ENCODE measurements around the gene LSM11.

LSM11 gene

GRCh38 chr5:157745041-157745456 is 1.5 kb downstream of the LSM11 start:
- Mint-ChIP-seq H3K4me1 (peaks cover 24% of the 10 kb centered on the region), H3K36me3 (no peaks in the 10 kb centered on the region), H3K4me3 (peak overlapping the region; percentile 82), H3K9me3 (no peaks in the 10 kb centered on the region), H3K27me3 (no peaks in the 10 kb centered on the region), H3K27ac (no peak overlapping the region)
- no peak for DNase-seq (ENCODE audit: low spot score in 2 of 2)
- ATAC-seq (ENCODE audit: low read depth): no peak

DNA sequence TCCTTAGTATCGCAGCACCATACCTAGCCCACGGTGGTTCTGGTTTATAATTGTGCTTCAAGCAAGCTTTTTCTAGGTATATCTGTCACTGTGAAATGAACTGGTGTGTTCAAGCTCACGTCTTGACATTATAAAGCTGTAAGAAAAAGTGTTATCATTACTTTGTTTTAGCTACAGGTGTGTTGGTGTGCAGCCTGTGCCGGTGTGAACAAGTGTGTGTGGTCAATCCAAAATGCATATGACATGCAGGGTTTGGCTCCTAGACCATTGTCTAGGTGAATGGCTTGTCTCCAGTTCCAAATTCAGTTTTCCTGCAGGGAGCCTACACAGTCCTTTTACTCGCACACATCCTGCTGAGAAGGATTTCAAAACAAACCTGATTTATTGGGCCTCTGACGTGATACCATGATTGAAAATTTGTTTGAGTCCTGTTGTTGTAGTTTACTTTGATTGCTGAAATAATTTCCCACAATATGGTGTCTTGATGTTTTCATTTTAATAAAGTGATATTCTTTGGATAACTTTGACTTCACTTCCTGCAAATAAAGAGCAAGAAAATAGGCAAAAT is 3.7 kb downstream of the LSM11 start:
- Mint-ChIP-seq H3K4me1 (peaks cover 24% of the 10 kb centered on the region), H3K27me3 (no peaks in the 10 kb centered on the region), H3K4me3 (no peak overlapping the region), H3K9me3 (no peaks in the 10 kb centered on the region), H3K36me3 (peaks cover under 1% of the 10 kb centered on the region), H3K27ac (no peak overlapping the region)
- DNase-seq (ENCODE audit: low spot score in 2 of 2): no peak
- ATAC-seq (ENCODE audit: low read depth): no peak

DNA sequence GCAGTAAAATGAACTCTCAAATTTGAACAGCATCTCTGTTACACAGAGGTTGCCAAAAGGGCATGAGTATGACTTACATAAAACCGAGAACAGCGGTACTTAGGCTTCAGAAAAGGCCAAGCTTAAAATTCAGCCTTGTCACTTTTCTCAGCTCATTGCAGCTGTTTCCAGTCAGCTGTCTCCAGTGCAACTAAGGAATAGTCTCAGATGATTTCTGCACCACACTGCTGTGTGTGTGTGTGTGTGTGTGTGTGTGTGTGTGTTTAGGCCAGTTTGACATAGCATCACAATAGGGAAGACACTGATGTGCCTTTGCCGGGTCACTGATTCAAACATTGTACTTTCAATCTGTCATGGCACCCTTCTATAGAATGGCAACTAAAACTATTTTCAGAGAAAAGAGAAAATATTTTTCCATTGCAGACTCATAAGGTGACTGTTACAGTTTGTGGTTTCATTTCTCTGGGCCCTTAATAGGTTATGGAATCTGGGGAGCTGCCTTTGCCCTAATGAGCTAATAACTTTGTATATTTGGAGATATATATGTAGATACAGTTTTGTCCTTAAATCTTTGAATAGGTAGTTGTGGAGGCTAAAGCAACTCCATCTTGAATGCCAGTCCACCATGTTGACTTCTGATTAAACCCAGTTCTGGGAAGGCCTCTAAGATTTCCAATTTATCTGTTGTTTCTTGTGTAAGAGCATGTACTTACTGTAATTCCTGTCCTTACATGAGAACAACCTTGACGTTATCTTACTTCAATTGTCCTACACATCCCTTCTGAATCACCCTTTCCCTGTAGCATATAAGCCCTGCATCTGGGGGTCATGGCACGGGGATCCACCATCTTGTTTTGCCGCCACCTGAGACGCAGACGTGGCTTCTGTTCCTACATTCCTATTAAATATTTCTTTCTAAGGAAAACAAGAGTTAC is 4.5 kb downstream of the LSM11 start:
- Mint-ChIP-seq H3K27ac (no peak overlapping the region), H3K4me3 (no peak overlapping the region), H3K9me3 (no peaks in the 10 kb centered on the region), H3K27me3 (no peaks in the 10 kb centered on the region), H3K4me1 (peaks cover 22% of the 10 kb centered on the region), H3K36me3 (peaks cover 6% of the 10 kb centered on the region)
- ATAC-seq (ENCODE audit: low read depth): no peak
- DNase-seq (ENCODE audit: low spot score in 2 of 2): no peak

DNA sequence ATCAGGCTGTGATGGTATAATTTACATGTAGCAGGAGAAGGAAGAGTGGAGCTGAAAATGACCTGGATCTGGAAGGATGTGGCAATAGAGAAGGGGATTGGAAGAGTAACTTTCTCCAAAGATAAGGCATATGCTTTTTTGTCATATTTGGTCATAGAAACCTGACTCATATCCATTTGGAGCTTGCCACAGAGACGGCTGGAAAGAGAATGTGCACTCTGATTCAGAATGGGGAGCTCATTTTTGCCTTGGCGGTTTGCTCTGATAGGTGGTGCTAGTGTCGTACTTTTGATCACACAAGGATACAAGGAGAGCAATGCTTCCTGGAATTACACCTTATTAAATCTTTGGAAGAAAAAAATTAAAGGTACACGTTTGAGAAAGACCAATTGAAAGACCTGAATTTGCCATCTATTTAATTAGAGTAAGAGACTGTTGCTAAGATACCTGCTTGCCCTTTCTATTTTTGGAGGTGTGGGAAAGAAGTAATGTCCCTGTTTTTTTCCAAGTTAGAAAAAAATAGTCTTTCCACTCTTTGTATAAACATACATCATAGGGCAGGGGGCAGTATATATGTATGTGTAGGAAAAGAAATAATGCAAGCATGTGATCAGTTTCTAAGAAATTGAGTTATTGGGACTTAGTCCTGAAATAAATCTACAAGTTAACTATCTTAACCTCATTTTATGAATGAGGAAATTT is 5.4 kb downstream of the LSM11 start:
- Mint-ChIP-seq H3K9me3 (no peaks in the 10 kb centered on the region), H3K4me3 (no peak overlapping the region), H3K36me3 (peaks cover 6% of the 10 kb centered on the region), H3K27me3 (no peaks in the 10 kb centered on the region), H3K4me1 (peaks cover 19% of the 10 kb centered on the region), H3K27ac (no peak overlapping the region)
- DNase-seq (ENCODE audit: low spot score in 2 of 2): no peak
- ATAC-seq (ENCODE audit: low read depth): no peak

- H3K4me1 Mint-ChIP-seq: peaks cover 16% of the 10 kb centered on the region
- no peaks in the 10 kb centered on the region for H3K27me3 Mint-ChIP-seq
- H3K4me3 Mint-ChIP-seq: no peak overlapping the region
- H3K27ac Mint-ChIP-seq: no peak overlapping the region
- H3K9me3 Mint-ChIP-seq: no peaks in the 10 kb centered on the region
- ATAC-seq (ENCODE audit: low read depth): no peak
- peaks cover 8% of the 10 kb centered on the region for H3K36me3 Mint-ChIP-seq
- no peak for DNase-seq (ENCODE audit: low spot score in 2 of 2)
Measured at GRCh38 chr5:157749462-157749799, 5.9 kb downstream of the LSM11 start.

DNA sequence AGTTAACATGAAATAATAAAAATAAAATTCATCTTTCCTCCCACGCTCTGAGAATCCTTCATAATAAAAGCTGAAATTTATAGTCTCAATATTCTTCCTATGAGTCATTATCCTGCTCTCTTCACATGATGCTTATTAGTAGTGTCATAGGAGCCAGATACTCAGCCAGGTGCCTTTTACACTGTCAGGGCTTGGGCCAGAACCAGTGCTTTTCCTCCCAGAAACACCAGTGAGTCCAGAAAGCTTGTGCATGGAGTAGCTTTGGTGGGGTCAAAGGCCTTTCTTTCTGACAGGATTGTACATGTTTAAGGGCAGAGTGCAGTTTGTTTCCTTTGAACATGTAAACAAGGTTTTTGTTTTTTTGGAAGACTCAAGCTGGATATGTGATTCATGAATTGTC is 6.8 kb downstream of the LSM11 start:
- no peak overlapping the region for H3K4me3 Mint-ChIP-seq
- H3K9me3 Mint-ChIP-seq: no peaks in the 10 kb centered on the region
- no peak overlapping the region for H3K27ac Mint-ChIP-seq
- ATAC-seq (ENCODE audit: low read depth): no peak
- H3K36me3 Mint-ChIP-seq: peaks cover 14% of the 10 kb centered on the region
- DNase-seq (ENCODE audit: low spot score in 2 of 2): no peak
- H3K27me3 Mint-ChIP-seq: no peaks in the 10 kb centered on the region
- H3K4me1 Mint-ChIP-seq: peaks cover 9% of the 10 kb centered on the region

GRCh38 chr5:157756122-157756521 is 12.6 kb downstream of the LSM11 start:
- DNase-seq (ENCODE audit: low spot score in 2 of 2) (no peak), ATAC-seq (ENCODE audit: low read depth) (no peak)
- no peaks in the 10 kb centered on the region for H3K4me1 Mint-ChIP-seq
- no peaks in the 10 kb centered on the region for H3K9me3 Mint-ChIP-seq
- H3K4me3 Mint-ChIP-seq: no peak overlapping the region
- no peak overlapping the region for H3K27ac Mint-ChIP-seq
- peaks cover 16% of the 10 kb centered on the region for H3K36me3 Mint-ChIP-seq
- no peaks in the 10 kb centered on the region for H3K27me3 Mint-ChIP-seq

- no peaks in the 10 kb centered on the region for H3K4me1 Mint-ChIP-seq
- H3K4me3 Mint-ChIP-seq: no peak overlapping the region
- peaks cover 11% of the 10 kb centered on the region for H3K36me3 Mint-ChIP-seq
- H3K27ac Mint-ChIP-seq: no peak overlapping the region
- no peaks in the 10 kb centered on the region for H3K9me3 Mint-ChIP-seq
- H3K27me3 Mint-ChIP-seq: no peaks in the 10 kb centered on the region
- ATAC-seq (ENCODE audit: low read depth) (no peak), DNase-seq (ENCODE audit: low spot score in 2 of 2) (no peak)
Measured at GRCh38 chr5:157758706-157759105, 15.2 kb downstream of the LSM11 start.

- Mint-ChIP-seq H3K27ac (no peak overlapping the region), H3K36me3 (no peaks in the 10 kb centered on the region), H3K9me3 (no peaks in the 10 kb centered on the region), H3K4me1 (peaks cover 3% of the 10 kb centered on the region), H3K27me3 (no peaks in the 10 kb centered on the region), H3K4me3 (no peak overlapping the region)
- DNase-seq (ENCODE audit: low spot score in 2 of 2) (peak; percentile 14 to 28), ATAC-seq (ENCODE audit: low read depth) (peak; percentile 85)
Measured at GRCh38 chr5:157761690-157762621, 18.4 kb downstream of the LSM11 start.

- Mint-ChIP-seq H3K9me3 (no peaks in the 10 kb centered on the region), H3K27ac (no peak overlapping the region), H3K4me3 (no peak overlapping the region), H3K36me3 (no peaks in the 10 kb centered on the region), H3K27me3 (no peaks in the 10 kb centered on the region), H3K4me1 (peaks cover 3% of the 10 kb centered on the region)
- ATAC-seq (ENCODE audit: low read depth) (no peak), DNase-seq (ENCODE audit: low spot score in 2 of 2) (no peak)
Measured at GRCh38 chr5:157764531-157764930, 21.0 kb downstream of the LSM11 start.

DNA sequence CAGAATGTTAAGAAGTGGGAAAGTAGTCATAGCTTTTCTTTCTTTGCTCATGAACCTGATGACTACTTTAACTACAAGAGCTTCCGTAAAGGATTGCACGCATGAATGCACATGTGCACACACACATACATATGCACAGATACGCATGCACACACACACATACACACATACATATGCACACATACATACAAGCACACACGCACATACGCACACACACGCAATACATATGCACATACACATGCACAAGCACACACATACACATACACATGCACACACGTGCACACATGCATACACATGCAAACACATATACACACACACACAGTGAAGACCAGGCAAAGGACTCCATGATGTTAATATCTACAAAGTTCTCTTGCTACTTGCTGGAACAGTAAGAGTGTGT is 22.9 kb downstream of the LSM11 start:
- DNase-seq (ENCODE audit: low spot score in 2 of 2) (no peak), ATAC-seq (ENCODE audit: low read depth) (no peak)
- Mint-ChIP-seq H3K36me3 (no peaks in the 10 kb centered on the region), H3K27me3 (no peaks in the 10 kb centered on the region), H3K4me1 (peaks cover 3% of the 10 kb centered on the region), H3K27ac (no peak overlapping the region), H3K9me3 (no peaks in the 10 kb centered on the region), H3K4me3 (no peak overlapping the region)

GRCh38 chr5:157766902-157767301 is 23.4 kb downstream of the LSM11 start:
- Mint-ChIP-seq H3K9me3 (no peaks in the 10 kb centered on the region), H3K4me3 (no peak overlapping the region), H3K4me1 (peaks cover 3% of the 10 kb centered on the region), H3K27ac (no peak overlapping the region), H3K36me3 (no peaks in the 10 kb centered on the region), H3K27me3 (no peaks in the 10 kb centered on the region)
- DNase-seq (ENCODE audit: low spot score in 2 of 2) (no peak), ATAC-seq (ENCODE audit: low read depth) (no peak)

- no peaks in the 10 kb centered on the region for H3K9me3 Mint-ChIP-seq
- H3K4me1 Mint-ChIP-seq: peaks cover 6% of the 10 kb centered on the region
- H3K27ac Mint-ChIP-seq: no peak overlapping the region
- no peaks in the 10 kb centered on the region for H3K27me3 Mint-ChIP-seq
- ATAC-seq (ENCODE audit: low read depth) (no peak), DNase-seq (ENCODE audit: low spot score in 2 of 2) (no peak)
- H3K36me3 Mint-ChIP-seq: no peaks in the 10 kb centered on the region
- no peak overlapping the region for H3K4me3 Mint-ChIP-seq
Measured at GRCh38 chr5:157767689-157768088, 24.2 kb downstream of the LSM11 start.
